ENCODE results near the gene SLC34A2. TPM values are rescaled to one million over a fixed set of nuclear protein-coding genes. Genes with fewer than 3 reads are reported as not detected.

SLC34A2 gene
- total RNA-seq, 1 donor from 2014 or later = 0.32 TPM

DNA sequence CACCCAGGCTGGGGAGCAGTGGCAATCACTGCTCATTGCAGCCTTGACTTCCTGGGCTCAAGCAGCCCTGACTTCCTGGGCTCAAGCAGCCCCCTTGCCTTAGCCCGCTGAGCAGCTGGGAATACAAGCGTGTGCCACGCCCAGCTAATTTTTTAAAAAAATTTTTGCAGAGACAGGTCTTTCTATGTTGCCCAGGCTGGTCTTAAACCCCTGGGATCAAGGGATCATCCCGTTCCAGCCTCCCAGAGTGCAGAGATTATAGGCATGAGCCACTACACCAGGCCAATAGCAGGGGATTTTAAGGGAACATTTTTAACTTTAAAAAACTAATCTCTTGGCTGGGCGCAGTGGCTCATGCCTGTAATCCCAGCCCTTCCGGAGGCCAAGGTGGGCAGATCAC lies 5.3 kb upstream of the SLC34A2 start:
- Mint-ChIP-seq H3K27ac (ENCODE audit: unreplicated experiment) (no peak overlapping the region), H3K4me3 (ENCODE audit: unreplicated experiment) (no peak overlapping the region), H3K9me3 (ENCODE audit: unreplicated experiment) (no peaks in the 10 kb centered on the region), H3K4me1 (ENCODE audit: low read depth, unreplicated experiment) (peaks cover 20% of the 10 kb centered on the region), H3K36me3 (ENCODE audit: low read depth, unreplicated experiment) (no peaks in the 10 kb centered on the region), H3K27me3 (ENCODE audit: low read depth, unreplicated experiment) (peaks cover 20% of the 10 kb centered on the region)
- no peak overlapping the region for H3K9ac ChIP-seq (ENCODE audit: low read length)
- H3K27me3 ChIP-seq (ENCODE audit: insufficient read depth, low read length) = peaks cover 6% of the 10 kb centered on the region
- no peaks in the 10 kb centered on the region for H3K9me3 ChIP-seq (ENCODE audit: insufficient read depth, low read depth, low read length)
- no peaks in the 10 kb centered on the region for H3K36me3 ChIP-seq (ENCODE audit: insufficient read depth, low read length)
- no peak overlapping the region for H3K4me3 ChIP-seq (ENCODE audit: insufficient read depth, low read depth, low read length)
- TF ChIP-seq EZH2 (IDR thresholded peaks at IDR 0.05; ENCODE audit: insufficient read depth, low read length) = no peak
- TF ChIP-seq, protein P1, sequence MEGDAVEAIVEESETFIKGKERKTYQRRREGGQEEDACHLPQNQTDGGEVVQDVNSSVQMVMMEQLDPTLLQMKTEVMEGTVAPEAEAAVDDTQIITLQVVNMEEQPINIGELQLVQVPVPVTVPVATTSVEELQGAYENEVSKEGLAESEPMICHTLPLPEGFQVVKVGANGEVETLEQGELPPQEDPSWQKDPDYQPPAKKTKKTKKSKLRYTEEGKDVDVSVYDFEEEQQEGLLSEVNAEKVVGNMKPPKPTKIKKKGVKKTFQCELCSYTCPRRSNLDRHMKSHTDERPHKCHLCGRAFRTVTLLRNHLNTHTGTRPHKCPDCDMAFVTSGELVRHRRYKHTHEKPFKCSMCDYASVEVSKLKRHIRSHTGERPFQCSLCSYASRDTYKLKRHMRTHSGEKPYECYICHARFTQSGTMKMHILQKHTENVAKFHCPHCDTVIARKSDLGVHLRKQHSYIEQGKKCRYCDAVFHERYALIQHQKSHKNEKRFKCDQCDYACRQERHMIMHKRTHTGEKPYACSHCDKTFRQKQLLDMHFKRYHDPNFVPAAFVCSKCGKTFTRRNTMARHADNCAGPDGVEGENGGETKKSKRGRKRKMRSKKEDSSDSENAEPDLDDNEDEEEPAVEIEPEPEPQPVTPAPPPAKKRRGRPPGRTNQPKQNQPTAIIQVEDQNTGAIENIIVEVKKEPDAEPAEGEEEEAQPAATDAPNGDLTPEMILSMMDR (IDR thresholded peaks at IDR 0.05; ENCODE audit: insufficient read depth, low read depth, low read length) = no peak
- no peak overlapping the region for H3K27ac ChIP-seq (ENCODE audit: low read depth, low read length)
- H3K4me1 ChIP-seq (ENCODE audit: insufficient read depth, low read length) = peaks cover 17% of the 10 kb centered on the region
- no peaks in the 10 kb centered on the region for H3K79me2 ChIP-seq (ENCODE audit: insufficient read depth, low read length)
- DNase-seq (ENCODE audit: low read depth) = no peak
- H4K20me1 ChIP-seq (ENCODE audit: insufficient read depth, low read length) = no peaks in the 10 kb centered on the region
- H3K4me2 ChIP-seq (ENCODE audit: low read length) = no peak overlapping the region
- H2AFZ ChIP-seq (ENCODE audit: low read depth, low read length) = no peak overlapping the region
- FAIRE-seq = no peak

DNA sequence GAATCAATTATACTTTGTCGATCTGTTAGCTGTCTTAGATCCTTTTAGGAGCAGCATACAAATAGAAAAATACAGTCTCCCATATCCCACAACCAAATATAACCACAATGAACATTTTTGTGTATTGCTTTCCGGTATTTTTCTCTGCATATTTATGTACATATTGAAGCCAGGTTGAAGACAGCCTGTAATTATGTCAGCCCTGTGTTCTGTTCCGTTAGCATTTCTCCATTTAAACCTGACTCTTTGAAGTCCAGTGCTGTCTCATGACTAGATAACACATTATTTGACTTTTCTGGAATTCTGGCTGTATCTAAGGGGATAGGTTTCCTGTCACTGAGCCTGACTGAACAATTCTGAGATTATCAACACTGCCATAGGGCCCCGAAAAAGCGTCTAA lies 4.0 kb upstream of the SLC34A2 start:
- Mint-ChIP-seq H3K4me1 (ENCODE audit: low read depth, unreplicated experiment) (peaks cover 23% of the 10 kb centered on the region), H3K4me3 (ENCODE audit: unreplicated experiment) (no peak overlapping the region), H3K9me3 (ENCODE audit: unreplicated experiment) (no peaks in the 10 kb centered on the region), H3K27me3 (ENCODE audit: low read depth, unreplicated experiment) (peaks cover 30% of the 10 kb centered on the region), H3K36me3 (ENCODE audit: low read depth, unreplicated experiment) (no peaks in the 10 kb centered on the region), H3K27ac (ENCODE audit: unreplicated experiment) (no peak overlapping the region)
- Histone ChIP-seq H4K20me1 (ENCODE audit: insufficient read depth, low read length) (no peaks in the 10 kb centered on the region), H3K27ac (ENCODE audit: low read depth, low read length) (peak overlapping the region; percentile 84), H2AFZ (ENCODE audit: low read depth, low read length) (no peak overlapping the region), H3K4me1 (ENCODE audit: insufficient read depth, low read length) (peaks cover 24% of the 10 kb centered on the region), H3K36me3 (ENCODE audit: insufficient read depth, low read length) (no peaks in the 10 kb centered on the region), H3K4me3 (ENCODE audit: insufficient read depth, low read depth, low read length) (no peak overlapping the region), H3K79me2 (ENCODE audit: insufficient read depth, low read length) (no peaks in the 10 kb centered on the region), H3K4me2 (ENCODE audit: low read length) (peak overlapping the region; percentile 68), H3K9me3 (ENCODE audit: insufficient read depth, low read depth, low read length) (no peaks in the 10 kb centered on the region), H3K9ac (ENCODE audit: low read length) (peak overlapping the region; percentile 72), H3K27me3 (ENCODE audit: insufficient read depth, low read length) (peaks cover 20% of the 10 kb centered on the region)
- no peak for TF ChIP-seq EZH2 (IDR thresholded peaks at IDR 0.05; ENCODE audit: insufficient read depth, low read length)
- TF ChIP-seq, protein P1 (IDR thresholded peaks at IDR 0.05; ENCODE audit: insufficient read depth, low read depth, low read length) = no peak
- FAIRE-seq (peak; percentile 26), DNase-seq (ENCODE audit: low read depth) (no peak)

DNA sequence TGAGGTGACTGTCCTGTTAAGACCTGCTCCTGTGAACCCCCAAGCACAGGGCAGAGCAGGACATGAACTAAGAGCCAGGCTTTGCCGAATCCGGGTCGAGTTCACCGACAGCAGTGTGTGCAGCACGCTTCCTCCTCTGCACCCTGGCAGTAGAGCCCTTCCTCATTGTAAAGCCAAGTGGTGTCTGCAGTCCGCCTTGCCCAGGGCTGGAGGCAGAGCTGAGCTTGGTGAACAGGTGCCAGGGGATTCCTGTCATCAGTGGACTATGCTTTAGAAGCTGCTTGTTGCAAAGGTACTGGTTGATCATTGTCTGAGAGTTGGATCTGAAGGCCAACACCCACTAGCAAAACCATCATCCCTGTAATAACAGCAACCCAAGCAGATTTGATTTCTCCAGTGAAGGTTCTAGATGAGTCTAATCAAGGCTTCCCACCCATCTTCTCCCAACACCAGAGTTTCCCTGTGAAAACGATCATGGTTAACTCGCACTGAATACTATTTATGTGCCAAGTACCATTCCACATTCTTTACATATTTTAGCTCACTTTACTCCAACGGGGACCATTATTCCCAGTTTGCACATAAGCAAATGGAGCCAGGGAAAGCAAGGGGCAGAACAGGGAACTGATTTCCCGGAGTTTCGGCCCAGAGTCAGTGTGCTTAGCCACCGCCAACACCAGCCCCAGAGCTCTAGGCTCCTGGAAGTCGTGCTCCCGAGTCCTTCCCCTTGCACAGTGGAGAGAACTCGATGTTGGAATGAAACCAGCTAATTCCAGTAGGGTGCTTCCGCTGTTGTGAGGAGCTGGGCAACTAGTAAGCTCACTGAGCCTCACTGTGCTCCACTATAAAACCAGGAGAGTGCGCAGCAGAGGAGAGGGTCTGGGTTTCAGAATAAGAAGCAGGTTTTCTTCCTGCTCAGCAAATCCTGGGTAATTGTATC lies 1.4 kb upstream of the SLC34A2 start:
- Histone ChIP-seq H3K36me3 (ENCODE audit: insufficient read depth, low read length) (no peaks in the 10 kb centered on the region), H3K27ac (ENCODE audit: low read depth, low read length) (no peak overlapping the region), H3K27me3 (ENCODE audit: insufficient read depth, low read length) (peaks cover 25% of the 10 kb centered on the region), H3K79me2 (ENCODE audit: insufficient read depth, low read length) (no peaks in the 10 kb centered on the region), H3K9ac (ENCODE audit: low read length) (no peak overlapping the region), H3K4me2 (ENCODE audit: low read length) (peak overlapping the region; percentile 68), H3K4me1 (ENCODE audit: insufficient read depth, low read length) (peaks cover 24% of the 10 kb centered on the region), H2AFZ (ENCODE audit: low read depth, low read length) (no peak overlapping the region), H3K9me3 (ENCODE audit: insufficient read depth, low read depth, low read length) (no peaks in the 10 kb centered on the region), H4K20me1 (ENCODE audit: insufficient read depth, low read length) (no peaks in the 10 kb centered on the region), H3K4me3 (ENCODE audit: insufficient read depth, low read depth, low read length) (no peak overlapping the region)
- Mint-ChIP-seq H3K27ac (ENCODE audit: unreplicated experiment) (no peak overlapping the region), H3K36me3 (ENCODE audit: low read depth, unreplicated experiment) (no peaks in the 10 kb centered on the region), H3K4me1 (ENCODE audit: low read depth, unreplicated experiment) (peaks cover 23% of the 10 kb centered on the region), H3K9me3 (ENCODE audit: unreplicated experiment) (no peaks in the 10 kb centered on the region), H3K4me3 (ENCODE audit: unreplicated experiment) (no peak overlapping the region), H3K27me3 (ENCODE audit: low read depth, unreplicated experiment) (peaks cover 49% of the 10 kb centered on the region)
- DNase-seq (ENCODE audit: low read depth) (peak; percentile 18), FAIRE-seq (no peak)
- TF ChIP-seq EZH2 (IDR thresholded peaks at IDR 0.05; ENCODE audit: insufficient read depth, low read length) = no peak
- TF ChIP-seq, protein P1 (IDR thresholded peaks at IDR 0.05; ENCODE audit: insufficient read depth, low read depth, low read length) = no peak
